Spleen (tissue), 11 donors: ENCODE results near the gene SPDYE3. TPM values are rescaled to one million over a fixed set of nuclear protein-coding genes. Genes with fewer than 3 reads are reported as not detected.
"Not testable (repeated sequence)": the region's sequence is repeated elsewhere in the genome, so short reads cannot be mapped to it uniquely, and the experiment has no call there.

Experiments
- DNase-seq: peaks from one replicate; pipeline ENCODE4 v3.0.0-alpha.2; 2020
- H3K27ac ChIP-seq, 8 donors: fragments of 200-600 bp; sonication (generic) in 7 of 8; 1 replicate in 4 of 8; 2 replicates in 4 of 8; pipeline versions ENCODE4 v1.5.0 to v1.8.0; 2016 to 2021; ENCODE audit warnings: inconsistent platforms in 4 of 8, mild to moderate bottlenecking in 4 of 8, moderate library complexity in 1 of 8
- H3K27me3 ChIP-seq, 7 donors: fragments of 200-600 bp; sonication (generic) in 6 of 7; replicated peaks in 1 of 7; 1 replicate in 4 of 7; 2 replicates in 3 of 7; pipeline versions ENCODE4 v1.5.0 to v1.8.0; 2016 to 2021; ENCODE audit warnings: inconsistent platforms in 3 of 7, mild to moderate bottlenecking in 1 of 7
- H3K36me3 ChIP-seq, 6 donors: fragments of 200-600 bp; sonication (generic) in 5 of 6; 1 replicate in 4 of 6; 2 replicates in 2 of 6; pipeline versions ENCODE4 v1.5.0 to v1.8.0; 2016 to 2021; ENCODE audit warnings: inconsistent platforms in 2 of 6
- H3K4me1 ChIP-seq, 6 donors: fragments of 200-600 bp; sonication (generic) in 5 of 6; 1 replicate in 3 of 6; 2 replicates in 3 of 6; pipeline versions ENCODE4 v1.5.0 to v1.8.0; 2016 to 2021; ENCODE audit warnings: inconsistent platforms in 3 of 6
- H3K4me3 ChIP-seq, 8 donors: fragments of 200-600 bp; sonication (generic) in 7 of 8; 1 replicate in 4 of 8; 2 replicates in 4 of 8; pipeline versions ENCODE4 v1.5.0 to v1.8.0; 2016 to 2021; ENCODE audit warnings: inconsistent platforms in 4 of 8, mild to moderate bottlenecking in 4 of 8, moderate library complexity in 2 of 8
- H3K9me3 ChIP-seq, 8 donors: fragments of 200-600 bp; sonication (generic) in 7 of 8; 1 replicate in 4 of 8; 2 replicates in 4 of 8; pipeline versions ENCODE4 v1.5.0 to v1.8.0; 2016 to 2021; ENCODE audit warnings: inconsistent platforms in 4 of 8
- CTCF ChIP-seq, 11 experiments: fragments of 200-600 bp in 7 of 11; fragments of 450-650 bp in 4 of 11; sonication (generic) in 4 of 11; IDR thresholded peaks in 8 of 11; conservative IDR thresholded peaks in 3 of 11; 1 replicate in 7 of 11; 2 replicates in 4 of 11; pipeline versions ENCODE4 v1.4.0 to v1.8.0; 2016 to 2021; ENCODE audit warnings: antibody characterized with exemption in 11 of 11, inconsistent platforms in 4 of 11, mild to moderate bottlenecking in 1 of 11
- POLR2A ChIP-seq, 3 donors: fragments of 450-650 bp; IDR thresholded peaks; one replicate each; pipeline ENCODE4 v1.5.1; 2017; ENCODE audit warnings: antibody characterized with exemption in 3 of 3, mild to moderate bottlenecking in 1 of 3
- POLR2AphosphoS5 ChIP-seq, 3 donors: sonication (generic); formaldehyde crosslinking; IDR thresholded peaks; one replicate each; pipeline ENCODE4 v1.5.1; 2017; ENCODE audit warnings: antibody characterized with exemption in 3 of 3
- WGBS, 5 donors: extraction: QIAGEN DNeasy Blood & Tissue Kit in 3 of 5; methylation state at CpG; one replicate each; pipeline versions ENCODE4 v1.1.5 to v1.1.7; 2013 to 2018; 5-methylcytosine and 5-hydroxymethylcytosine counted together
- intact Hi-C: fragments of 100-400 bp; cut with DNase I; formaldehyde crosslinking; loops from one replicate; pipeline ENCODE4 v1.15.0; 2023; ENCODE audit warnings: low total_unique reads
- polyA plus RNA-seq, 3 donors: library from polyadenylated mRNA; stranded (reverse); fragments of 200-250 nt; gene quantifications; one replicate each; pipeline ENCODE4 v1.2.1, GENCODE V29; 2013
- total RNA-seq, 7 donors: library from RNA; depleted of rRNA in 3 of 7; stranded (reverse); fragments of >200 nt in 3 of 7; fragmentation: NEBNext Ultra II Directional in 4 of 7; extraction: Animal tissue kit (Norgen Biotek cat#: 25700) in 4 of 7; gene quantifications; one replicate each; pipeline versions ENCODE4 v1.1.0 to v1.2.1, GENCODE V29; 2016 to 2021
- donor health status: healthy with polysubstance abuse.
- donor health status: DM: no; HTN: no; CAD: no; lungs with moderate emphysema.
- donor health status: DM: no; HTN: no; CAD: no.
- donor health status: Bipolar disorder and iron deficiency.
- donor health status: healthy.
- donor health status: DM: no; HTN: no; CAD: no.
- donor health status: DM: yes; HTN: yes; CAD: no.

The SPDYE3 gene
- total and polyA plus RNA-seq, 10 donors: 0.09 to 0.22 (median 0.15) TPM; not detected in 7

- Histone ChIP-seq H3K9me3 (no peaks in the 10 kb centered on the region), H3K27me3 (no peaks in the 10 kb centered on the region), H3K36me3 (peaks cover 0 to 5% (median 0%) of the 10 kb centered on the region in 6 donors), H3K4me1 (peaks cover 0 to 45% (median 23%) of the 10 kb centered on the region in 6 donors), H3K4me3 (no peak overlapping the region), H3K27ac (no peak overlapping the region)
- intact Hi-C loops: no loop called here
- 92 to 96% (median 96%) methylated on average over 6 of the region's 6 CpGs for whole genome bisulfite sequencing, 5 donors
- no peak for TF ChIP-seq CTCF (IDR thresholded peaks at IDR 0.05 in 8 of 11, conservative IDR thresholded peaks at IDR 0.05 in 3 of 11)
- no peak for TF ChIP-seq POLR2A (IDR thresholded peaks at IDR 0.05)
- no peak for TF ChIP-seq POLR2AphosphoS5 (IDR thresholded peaks at IDR 0.05)
- no peak for DNase-seq
Measured at GRCh38 chr7:100267648-100268047, 39.9 kb upstream of the SPDYE3 start.

- intact Hi-C loops, H3K4me3 ChIP-seq, H3K9me3 ChIP-seq, DNase-seq, H3K27ac ChIP-seq, H3K36me3 ChIP-seq, H3K27me3 ChIP-seq: not testable (repeated sequence)
- peaks cover 0 to 48% (median 25%) of the 10 kb centered on the region in 6 donors for H3K4me1 ChIP-seq
- WGBS, 5 donors: 91 to 95% (median 93%) methylated on average over 10 to 11 of the region's 11 CpGs
Measured at GRCh38 chr7:100268882-100269281, 38.6 kb upstream of the SPDYE3 start.

- H3K4me3 ChIP-seq, DNase-seq, H3K27me3 ChIP-seq, H3K27ac ChIP-seq, H3K9me3 ChIP-seq, intact Hi-C loops, H3K36me3 ChIP-seq: not testable (repeated sequence)
- 80 to 96% (median 92%) methylated on average over 12 to 14 of the region's 14 CpGs for WGBS, 5 donors
- peaks cover 0 to 48% (median 24%) of the 10 kb centered on the region in 6 donors for H3K4me1 ChIP-seq
Measured at GRCh38 chr7:100269306-100270045, 38.0 kb upstream of the SPDYE3 start.

- peak overlapping the region in 2 of 8 donors; percentile 80 to 88 for H3K4me3 ChIP-seq
- WGBS, 5 donors: 64 to 71% (median 66%) methylated on average over 11 to 16 of the region's 23 CpGs
- H3K4me1 ChIP-seq: peaks cover 0 to 48% (median 21%) of the 10 kb centered on the region in 6 donors
- H3K27me3 ChIP-seq, H3K36me3 ChIP-seq, H3K9me3 ChIP-seq, DNase-seq, H3K27ac ChIP-seq, intact Hi-C loops: not testable (repeated sequence)
Measured at GRCh38 chr7:100270046-100270918, 37.2 kb upstream of the SPDYE3 start.

GRCh38 chr7:100270941-100271593 lies 36.4 kb upstream of the SPDYE3 start:
- DNase-seq, H3K9me3 ChIP-seq, H3K36me3 ChIP-seq, intact Hi-C loops, H3K27me3 ChIP-seq: not testable (repeated sequence)
- WGBS, 5 donors: 4 to 9% (median 6%) methylated on average over 25 to 29 of the region's 29 CpGs
- peak overlapping the region in 2 of 8 donors; percentile 74 to 84 for H3K27ac ChIP-seq
- H3K4me1 ChIP-seq: peaks cover 0 to 48% (median 20%) of the 10 kb centered on the region in 6 donors
- H3K4me3 ChIP-seq: peak overlapping the region; percentile 59 to 88 (median 67)
